D721Med (cell line): Measurements from ENCODE around the gene PFKP.

Experiments used
- DNase-seq: peaks from one replicate; pipeline ENCODE4 v3.0.0; 2011; ENCODE audit warnings: low spot score; ENCODE audit not compliant: insufficient read length
- FAIRE-seq: peaks from 2 replicates; lab custom pipeline; 2011; peaks lifted over from hg19 to GRCh38; lab: Jason Lieb, UNC
- TF ChIP-seq, protein P1 (sequence below): IDR thresholded peaks from 2 replicates; pipeline ENCODE4 v1.5.1; 2012; ENCODE audit warnings: mild to moderate bottlenecking, control low read depth; ENCODE audit not compliant: insufficient read depth; ENCODE audit errors: missing control alignments

Gene PFKP

DNA sequence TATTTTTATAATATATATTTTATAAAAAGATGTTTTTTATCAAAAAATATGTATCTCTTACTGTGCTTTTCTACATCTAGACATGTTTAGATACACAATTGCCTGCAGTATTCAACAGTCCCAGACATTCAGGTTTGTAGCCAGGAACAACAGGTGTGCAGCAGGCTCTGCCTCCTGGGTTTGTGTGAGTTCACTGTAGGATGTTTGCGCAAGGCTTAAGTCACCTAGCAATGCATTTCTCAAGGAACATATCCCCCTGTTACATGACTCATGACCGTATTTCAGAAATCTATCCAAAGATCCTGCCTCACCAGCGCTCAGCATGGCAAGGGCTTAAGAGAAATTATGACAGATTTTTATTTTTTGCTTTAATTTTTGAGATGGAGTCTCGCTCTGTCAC lies 63.8 kb downstream of the PFKP start:
- no peak for DNase-seq
- FAIRE-seq: no peak
- TF ChIP-seq, protein P1, sequence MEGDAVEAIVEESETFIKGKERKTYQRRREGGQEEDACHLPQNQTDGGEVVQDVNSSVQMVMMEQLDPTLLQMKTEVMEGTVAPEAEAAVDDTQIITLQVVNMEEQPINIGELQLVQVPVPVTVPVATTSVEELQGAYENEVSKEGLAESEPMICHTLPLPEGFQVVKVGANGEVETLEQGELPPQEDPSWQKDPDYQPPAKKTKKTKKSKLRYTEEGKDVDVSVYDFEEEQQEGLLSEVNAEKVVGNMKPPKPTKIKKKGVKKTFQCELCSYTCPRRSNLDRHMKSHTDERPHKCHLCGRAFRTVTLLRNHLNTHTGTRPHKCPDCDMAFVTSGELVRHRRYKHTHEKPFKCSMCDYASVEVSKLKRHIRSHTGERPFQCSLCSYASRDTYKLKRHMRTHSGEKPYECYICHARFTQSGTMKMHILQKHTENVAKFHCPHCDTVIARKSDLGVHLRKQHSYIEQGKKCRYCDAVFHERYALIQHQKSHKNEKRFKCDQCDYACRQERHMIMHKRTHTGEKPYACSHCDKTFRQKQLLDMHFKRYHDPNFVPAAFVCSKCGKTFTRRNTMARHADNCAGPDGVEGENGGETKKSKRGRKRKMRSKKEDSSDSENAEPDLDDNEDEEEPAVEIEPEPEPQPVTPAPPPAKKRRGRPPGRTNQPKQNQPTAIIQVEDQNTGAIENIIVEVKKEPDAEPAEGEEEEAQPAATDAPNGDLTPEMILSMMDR: no peak

DNA sequence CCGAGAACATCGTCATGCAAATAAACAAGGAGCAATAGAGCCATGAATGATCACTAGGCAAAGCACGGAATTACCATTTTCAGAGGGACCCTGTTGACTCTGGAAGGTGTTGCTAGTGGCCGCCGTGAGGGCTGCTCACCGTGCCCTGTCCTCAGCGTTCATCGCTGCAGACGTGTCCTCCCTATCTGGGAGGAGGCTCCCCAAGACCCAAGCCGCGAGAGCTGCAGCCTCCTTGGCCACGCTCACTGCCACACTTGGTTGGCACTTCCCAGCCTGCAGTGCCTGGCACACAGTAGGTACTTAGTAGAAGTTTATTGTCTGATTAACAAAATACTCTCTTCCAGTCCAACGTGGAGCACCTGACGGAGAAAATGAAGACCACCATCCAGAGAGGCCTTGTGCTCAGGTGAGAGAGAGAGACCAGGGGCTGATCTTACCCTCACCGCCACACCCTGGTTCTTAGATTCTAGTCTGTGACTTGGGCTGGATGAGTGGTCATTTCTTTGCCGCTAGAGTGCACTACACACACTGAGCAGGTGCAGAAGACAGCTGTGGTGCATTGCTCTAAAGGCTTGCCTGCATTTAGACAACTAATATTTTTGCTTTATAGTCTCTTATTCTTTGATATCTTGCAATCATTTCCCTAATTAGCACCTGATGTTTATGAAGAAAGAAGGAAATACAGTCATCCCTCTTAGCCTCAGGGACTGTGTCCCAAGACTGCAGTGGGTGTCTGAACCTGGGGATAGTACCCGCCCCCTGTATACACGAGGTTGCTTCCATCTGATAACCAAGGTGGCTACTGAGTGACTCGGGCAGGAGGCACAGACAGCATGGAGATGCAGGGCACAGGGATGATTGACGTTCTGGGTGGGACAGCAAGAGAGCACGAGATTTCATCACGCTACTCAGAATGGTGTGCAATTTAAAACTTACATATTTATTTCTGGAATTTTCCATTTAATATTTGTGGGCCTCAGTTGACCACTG lies 65.0 kb downstream of the PFKP start:
- DNase-seq (no peak), FAIRE-seq (no peak)
- TF ChIP-seq, protein P1: no peak

DNA sequence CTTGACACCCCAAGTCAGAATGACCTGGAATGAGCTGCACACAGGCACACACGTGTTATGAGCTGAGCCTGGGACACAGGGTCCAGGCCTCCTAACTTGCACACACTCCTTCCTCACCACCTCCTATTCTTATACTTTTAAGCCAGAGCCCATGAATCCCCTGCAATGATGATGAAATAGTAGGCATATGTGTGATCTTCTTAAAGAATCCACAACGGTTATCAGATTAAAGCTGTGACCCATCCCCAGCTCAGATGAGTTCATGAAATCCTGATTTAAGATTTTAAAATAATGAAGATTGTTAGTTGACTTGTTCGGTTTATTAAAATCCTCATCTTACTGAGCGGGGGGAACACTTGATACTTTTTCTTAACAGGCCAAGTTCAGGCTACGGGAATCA lies 66.6 kb downstream of the PFKP start:
- peak; percentile 80 for DNase-seq
- peak; percentile 60 for FAIRE-seq
- TF ChIP-seq, protein P1: no peak

DNA sequence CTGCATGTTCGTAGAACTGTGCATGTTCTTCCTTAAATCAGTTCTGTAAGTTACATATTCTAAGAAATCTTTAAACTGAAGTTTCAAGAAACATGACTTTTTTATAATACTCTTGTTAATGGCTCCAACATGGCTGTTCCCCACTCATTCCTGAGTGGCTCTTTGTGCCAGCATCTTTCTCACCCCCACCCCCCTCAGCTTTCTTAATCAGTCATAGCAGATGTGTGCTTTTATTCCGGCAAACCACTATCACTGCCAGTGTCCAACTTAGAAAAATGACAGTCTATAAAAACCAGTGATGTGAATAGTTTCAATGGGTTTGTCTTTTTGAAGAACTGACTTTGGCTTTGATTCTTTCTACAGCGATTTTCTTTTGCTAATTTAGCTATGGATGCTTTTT lies 67.7 kb downstream of the PFKP start:
- FAIRE-seq: no peak
- TF ChIP-seq, protein P1: no peak
- DNase-seq: no peak

DNA sequence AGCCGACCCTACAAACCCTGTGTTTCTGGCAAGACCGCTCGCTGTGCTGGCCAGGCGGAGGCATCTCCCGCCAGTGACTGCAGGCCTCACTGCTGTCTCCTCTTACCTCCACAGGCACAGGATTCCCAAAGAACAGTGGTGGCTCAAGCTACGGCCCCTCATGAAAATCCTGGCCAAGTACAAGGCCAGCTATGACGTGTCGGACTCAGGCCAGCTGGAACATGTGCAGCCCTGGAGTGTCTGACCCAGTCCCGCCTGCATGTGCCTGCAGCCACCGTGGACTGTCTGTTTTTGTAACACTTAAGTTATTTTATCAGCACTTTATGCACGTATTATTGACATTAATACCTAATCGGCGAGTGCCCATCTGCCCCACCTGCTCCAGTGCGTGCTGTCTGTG lies 69.0 kb downstream of the PFKP start:
- TF ChIP-seq, protein P1: no peak
- no peak for FAIRE-seq

DNA sequence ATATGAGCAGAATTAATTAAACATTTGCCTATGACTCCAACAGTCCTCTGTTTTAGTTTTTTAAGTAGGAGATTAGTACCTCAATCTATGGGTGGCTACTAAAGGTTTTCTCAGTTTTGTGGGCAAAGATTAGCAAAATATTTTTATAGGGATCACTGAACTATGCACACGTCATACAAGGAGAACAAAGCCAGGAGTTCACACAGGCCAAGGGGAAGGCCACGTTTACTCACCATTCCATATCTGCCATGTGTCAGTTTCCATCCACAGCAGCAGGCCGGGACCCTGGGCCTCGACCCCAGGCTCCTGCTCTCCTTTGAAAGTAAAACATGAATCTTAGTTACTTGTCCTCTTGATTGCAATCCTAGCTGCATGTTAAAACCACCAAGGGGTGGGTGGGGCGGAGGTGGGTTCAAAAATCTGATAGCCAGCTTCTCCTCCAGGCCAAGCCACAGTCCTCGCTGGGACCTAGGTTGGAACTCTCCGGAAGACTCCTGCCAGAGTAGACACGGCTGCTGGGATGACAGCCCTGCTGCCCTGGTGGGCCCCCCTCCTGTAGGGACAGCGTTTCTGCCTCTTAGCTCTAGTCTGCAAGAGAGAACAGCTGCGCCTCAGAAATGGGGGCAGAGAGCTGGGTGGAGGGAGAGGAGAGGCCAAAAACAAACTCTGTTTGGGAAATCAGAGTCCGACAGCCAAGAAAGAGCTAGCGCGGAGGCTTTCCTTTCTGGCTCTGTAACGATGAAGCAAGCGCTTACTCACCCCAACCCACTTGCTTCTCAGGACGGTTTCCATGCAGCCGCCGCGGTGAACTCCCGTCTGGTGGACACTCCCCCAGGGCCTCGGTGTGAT lies 69.6 kb downstream of the PFKP start:
- TF ChIP-seq, protein P1: no peak
- DNase-seq (no peak), FAIRE-seq (no peak)

More for the DNA sequence above, 69.0 kb downstream of the PFKP start:
- DNase-seq: no peak
